NK-92 (cell line): ENCODE measurements around the gene WDFY4.

ENCODE experiments used
- DNase-seq: peaks from one replicate; lab custom pipeline; 2025; ENCODE audit not compliant: unreplicated experiment; lab: John Stamatoyannopoulos, UW

The WDFY4 gene

DNA sequence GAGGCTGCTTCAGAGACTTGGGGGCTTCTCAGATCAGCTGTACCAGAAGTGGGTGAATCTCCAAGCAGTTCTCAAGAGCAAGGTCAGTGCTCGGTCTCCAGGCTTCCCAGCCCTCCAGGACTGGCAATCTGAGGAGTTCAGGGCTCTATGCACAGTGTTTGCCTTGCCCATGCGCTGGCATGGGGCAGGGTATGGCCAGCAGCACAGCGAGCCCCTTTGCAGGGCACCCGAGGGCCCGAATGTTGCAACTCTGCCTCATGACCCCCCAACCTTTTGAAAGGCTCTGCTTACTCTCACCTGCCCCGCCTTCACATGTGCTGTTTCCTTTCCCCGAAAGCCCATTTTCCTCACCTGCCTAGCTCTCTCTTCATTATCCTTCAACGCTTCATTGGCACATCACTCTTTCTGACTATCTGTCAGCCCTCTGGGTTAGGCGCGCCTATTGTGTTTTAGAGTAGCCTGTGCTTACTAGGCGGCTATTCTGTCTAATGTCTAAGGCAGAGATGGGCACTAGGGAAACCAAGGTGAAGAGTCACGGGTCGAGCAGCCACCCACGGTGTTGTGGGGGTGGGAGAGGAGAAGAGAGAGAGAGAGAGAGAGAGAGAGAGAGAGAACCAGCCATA is 83.6 kb downstream of the WDFY4 start:
- no peak for DNase-seq

DNA sequence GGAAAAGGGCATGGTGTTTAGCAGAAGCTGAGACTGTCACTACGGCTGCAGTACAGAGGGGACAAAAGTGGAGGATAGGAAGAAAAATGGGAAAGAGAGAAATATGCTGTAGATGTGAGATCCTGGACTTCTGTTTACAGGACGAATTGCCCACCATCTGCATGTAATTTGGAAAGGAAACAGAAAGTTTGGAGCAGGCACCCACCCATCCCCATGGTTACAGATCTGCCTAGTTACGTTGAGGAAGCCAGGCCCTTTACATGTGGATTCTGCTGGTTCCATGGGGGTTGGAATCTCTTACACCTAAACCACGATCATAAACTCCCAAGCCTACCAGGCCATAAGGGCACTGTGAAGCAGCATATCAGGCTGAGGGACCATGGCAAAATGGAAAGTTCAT is 84.3 kb downstream of the WDFY4 start:
- DNase-seq, result no peak

DNA sequence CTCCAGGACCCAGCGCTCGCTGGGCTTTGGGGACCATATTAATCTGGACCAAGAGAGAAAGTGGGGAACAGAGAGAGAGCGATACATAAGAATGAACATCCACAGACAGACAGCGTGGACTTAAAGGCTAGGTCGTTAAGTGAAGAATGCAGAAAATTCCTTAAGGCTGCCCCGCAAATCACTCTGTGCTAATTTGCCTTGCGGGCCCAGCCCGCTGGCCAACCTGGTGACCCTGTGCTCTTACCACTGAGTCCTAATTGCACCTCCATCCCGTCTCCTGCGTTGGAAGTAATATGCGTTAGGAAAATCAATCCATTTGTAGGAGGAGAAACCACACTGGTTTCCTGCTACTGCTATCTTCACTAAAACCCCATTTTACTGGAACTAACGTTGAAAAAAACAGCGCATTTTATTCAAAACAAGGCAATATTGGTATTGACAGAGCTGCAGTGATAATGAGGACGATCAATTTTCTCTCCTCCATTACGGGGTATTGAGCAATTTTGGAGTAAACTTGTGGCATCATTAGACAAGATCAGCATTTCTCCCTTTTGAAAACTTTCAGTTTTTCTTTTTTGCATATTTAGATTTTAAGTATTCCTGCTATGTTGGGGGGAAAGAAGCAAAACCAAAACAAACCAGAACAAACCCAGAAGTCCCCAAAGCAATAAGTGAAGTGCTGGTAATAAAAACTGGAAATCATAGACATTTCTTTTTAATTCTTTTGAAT is 85.2 kb downstream of the WDFY4 start:
- no peak for DNase-seq

DNA sequence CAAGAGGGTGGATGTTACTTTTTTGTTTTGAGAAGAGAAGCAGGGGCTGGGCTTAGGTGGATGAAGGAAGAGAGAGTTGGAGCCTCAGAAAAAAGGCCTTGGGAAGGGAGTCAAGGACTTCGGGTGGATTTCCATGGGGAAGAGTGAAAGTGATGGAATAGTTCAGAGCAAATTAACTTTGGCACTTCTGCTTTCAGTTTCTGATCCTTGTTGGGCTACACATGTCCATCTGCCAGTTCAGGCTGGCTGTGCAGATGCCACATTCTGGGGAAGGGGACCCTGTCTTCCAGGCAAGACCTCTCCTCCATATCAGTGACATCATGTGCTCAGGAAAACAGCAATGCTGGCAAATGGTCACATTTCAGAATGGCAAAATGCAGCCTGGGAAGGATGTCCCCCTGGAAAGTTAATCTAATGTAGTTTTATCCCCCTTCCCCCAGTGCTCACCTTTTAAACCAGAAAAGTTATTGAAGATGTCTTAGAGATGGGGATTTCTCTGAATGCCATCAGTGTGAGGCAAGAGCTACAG is 86.0 kb downstream of the WDFY4 start:
- DNase-seq, result no peak

DNA sequence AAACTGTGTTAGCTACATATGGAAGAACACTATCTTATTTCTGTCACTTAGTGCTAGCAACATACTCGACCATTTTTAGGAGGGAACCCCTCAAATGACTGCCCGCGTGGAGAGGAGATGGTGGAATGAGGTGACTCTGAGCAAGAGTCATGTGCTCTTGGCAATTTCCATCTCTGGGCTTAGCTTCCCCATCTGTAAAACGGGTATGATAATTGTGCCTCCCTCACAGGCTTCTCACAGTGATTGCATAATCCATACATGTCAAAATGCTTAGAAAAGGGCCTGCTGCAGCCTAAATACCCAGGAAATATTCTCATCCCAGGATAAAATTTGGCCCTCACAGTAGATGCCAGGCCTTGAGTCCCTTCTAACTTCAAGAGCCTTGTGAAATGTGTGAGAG is 86.6 kb downstream of the WDFY4 start:
- DNase-seq, result no peak

DNA sequence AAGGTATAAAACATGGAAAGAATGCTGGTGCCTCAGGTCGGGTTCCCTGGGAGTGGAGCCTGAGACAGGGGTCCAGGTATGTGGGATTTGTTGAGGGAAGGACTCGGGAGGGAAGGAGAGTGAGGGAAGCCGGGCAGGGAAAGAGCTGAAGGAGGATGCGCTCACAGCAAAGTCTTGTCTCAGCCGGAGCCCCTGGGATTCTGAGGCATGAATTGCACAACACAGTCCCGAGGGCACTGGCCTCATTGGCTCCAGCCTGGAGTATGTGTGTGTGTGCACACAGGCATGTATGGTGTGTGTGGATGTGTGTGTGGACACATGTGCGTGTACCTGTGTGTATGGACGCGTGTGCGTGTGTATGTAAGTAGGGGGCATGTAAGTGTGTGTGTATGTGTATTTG is 87.4 kb downstream of the WDFY4 start:
- no peak for DNase-seq

DNA sequence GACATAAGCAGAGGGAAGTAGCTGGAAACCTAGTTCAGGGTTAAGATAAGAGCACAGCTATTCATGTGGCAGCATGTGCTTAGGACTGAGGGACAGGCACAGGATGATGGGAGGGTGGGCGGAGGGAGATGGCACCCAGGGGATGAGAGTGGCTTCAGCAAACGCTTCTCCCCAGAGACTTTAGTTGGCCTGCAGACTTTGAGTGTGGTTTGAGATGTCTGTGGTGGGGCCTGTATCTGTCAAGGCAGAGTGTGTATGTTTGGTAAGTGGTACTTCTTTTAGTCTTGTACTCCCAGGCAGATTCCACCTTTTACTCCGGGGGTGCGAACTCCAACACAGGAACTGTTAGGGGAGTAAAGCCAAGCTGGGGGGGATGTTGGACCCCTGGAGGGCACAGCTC is 88.9 kb downstream of the WDFY4 start:
- no peak for DNase-seq

DNA sequence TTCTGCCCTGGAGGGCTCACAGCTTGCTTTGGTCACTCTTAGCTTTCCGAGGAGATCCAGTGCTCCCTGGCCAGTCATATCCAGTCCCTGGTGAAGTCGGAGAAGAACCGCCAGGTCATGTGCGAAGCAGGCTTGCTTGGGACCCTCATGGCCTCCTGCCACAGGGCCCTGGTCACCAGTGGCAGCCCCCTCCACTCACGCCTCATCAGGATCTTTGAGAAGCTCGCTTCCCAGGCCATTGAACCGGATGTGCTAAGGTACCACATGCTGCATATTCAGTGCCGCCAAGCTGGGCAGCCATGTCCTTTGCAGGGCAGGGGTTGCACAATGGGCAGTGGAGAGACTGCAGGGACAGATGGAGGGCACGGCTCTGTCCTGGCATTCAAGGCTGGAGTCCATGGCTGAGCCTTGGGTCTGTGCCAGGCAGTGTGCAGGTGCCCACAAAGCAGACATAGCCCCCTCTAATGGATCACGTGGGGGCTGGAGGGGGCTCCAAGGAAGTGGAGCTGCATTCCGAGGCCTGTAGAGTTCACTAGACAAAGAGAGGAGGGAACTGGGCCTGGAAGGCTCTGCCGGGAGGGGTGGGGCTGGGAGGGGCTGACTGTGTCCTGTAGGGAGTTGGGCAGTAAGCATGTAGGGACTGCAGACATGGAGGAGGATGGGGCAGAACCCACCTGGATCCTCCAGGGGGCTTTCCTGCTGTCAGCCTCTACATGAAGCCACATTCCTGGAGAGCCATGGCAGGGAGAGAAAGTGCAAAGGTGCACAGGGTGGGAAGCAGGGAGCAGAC is 89.9 kb downstream of the WDFY4 start:
- DNase-seq, result no peak

DNA sequence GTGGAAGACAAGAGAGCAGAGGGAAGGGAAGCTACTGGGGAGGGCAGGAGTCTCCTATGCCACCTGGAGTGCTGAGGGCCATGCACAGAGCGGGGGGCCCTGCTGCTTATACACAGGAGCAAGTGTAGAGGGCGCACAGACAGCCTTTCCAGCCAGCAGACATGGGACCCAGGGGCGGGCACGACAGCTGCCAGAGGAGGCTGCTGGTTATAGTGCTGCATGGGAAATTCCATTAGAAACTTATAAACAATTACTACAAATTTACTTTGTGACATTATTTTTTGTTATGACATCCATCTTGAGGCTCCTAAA is 90.5 kb downstream of the WDFY4 start:
- DNase-seq, result no peak

DNA sequence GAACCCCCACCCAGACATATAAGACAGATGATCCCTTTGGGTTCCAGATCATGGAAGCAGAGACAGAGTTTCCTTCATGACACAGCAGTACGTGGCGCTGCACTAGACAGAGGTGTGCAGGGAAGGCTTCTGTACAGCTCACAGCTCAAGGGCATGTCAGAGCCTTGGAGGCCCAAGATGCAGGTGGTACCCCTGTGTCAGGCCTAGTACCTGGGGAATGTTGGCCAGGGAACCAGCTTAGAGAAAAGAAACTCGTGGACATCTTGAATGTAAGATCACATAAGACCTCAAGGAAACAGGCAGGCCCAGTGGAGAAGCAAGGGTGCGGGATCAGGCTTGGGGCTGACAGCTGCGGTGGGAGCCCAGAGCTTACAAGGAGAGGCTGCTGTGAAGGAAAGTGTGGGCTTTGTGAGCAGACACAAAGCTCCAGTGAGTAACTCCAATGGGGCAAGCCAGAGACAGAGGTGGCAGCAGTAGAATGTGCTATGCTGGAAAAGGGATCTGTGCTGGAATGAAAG is 91.4 kb downstream of the WDFY4 start:
- no peak for DNase-seq

DNA sequence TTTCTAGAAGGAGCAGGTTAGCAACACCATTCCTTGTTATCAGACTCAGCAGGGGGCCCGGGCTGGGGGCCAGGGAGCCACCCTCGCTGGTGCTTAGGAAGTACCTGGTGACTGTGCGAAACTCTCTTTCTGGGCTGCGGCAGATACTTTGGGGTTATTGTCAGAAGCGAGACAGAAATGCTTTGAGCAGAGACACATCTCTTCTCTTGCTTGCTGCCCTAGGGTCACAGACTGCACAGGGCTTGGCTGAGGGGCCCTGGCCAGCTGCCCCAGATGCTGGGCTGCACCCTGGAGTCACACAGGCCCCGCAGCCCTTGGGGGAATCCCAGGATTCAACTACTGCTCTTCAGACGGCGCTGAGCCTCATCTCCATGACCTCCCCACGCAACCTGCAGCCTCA is 91.9 kb downstream of the WDFY4 start:
- DNase-seq, result no peak

DNA sequence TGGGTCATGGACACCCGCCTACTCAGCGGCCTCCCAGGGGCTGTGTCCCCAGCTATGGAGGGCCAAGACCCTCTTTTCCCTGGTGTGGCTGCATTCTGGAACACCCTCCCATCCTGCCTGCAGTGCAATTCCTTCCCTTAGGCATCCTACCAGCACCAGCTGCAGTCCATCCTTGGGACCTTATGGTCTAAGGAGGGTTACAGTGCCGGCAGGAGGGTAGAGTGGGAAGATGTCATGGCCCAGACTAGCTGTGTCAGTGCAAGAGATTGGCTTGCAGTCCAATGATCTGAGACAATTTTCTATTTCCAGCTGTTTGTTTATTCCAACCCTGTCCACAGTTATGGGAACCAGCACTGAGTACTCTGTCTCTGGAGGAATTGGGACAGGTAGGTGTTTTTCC is 92.4 kb downstream of the WDFY4 start:
- no peak for DNase-seq

DNA sequence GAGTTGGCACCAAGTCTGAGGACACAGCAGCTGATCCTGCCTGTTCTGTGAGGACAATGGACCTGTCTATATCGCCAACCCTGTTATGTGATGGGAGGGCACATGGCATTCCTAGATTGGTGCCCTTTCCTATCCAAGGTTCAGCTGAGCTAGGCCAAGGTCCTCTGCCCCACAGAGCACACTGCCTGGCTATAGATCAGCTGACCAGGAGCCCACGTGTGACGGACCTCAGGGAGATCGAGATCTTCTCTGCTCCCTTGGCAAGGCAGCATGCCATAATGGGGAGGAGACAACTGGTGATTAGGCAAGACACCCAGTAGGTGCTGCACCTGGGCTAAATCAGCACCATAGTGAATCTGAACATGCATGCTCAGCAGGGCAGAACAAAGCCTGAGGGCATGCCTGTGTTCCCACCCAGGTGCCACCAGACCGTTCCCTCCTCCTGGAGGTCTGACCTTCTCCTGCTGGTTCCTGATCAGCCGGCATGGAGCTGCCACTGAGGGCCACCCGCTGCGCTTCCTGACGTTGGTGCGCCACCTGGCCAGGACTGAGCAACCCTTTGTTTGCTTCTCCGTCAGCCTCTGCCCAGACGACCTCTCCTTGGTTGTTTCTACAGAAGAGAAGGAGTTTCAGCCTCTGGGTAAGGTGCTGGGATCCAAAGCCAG is 93.7 kb downstream of the WDFY4 start:
- no peak for DNase-seq

DNA sequence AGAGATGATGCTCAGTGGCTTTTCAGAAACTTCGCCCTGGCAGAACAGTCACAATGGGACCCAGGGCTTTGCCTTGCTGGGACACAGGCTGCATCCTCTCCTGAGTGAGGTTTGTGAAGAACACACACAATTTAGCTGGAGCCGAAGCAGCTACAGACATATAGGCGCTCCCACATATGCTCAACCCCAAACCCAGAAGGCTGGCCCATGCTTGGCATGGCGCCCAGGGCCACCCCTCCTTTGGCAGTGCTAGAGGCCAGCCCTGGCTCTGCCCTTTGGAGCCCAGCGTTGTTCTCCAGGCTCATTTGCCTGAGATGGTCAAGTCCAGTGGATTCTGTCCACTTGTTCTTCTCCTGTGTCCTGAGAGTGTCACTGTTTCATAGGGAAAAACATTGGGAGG is 94.4 kb downstream of the WDFY4 start:
- no peak for DNase-seq

DNA sequence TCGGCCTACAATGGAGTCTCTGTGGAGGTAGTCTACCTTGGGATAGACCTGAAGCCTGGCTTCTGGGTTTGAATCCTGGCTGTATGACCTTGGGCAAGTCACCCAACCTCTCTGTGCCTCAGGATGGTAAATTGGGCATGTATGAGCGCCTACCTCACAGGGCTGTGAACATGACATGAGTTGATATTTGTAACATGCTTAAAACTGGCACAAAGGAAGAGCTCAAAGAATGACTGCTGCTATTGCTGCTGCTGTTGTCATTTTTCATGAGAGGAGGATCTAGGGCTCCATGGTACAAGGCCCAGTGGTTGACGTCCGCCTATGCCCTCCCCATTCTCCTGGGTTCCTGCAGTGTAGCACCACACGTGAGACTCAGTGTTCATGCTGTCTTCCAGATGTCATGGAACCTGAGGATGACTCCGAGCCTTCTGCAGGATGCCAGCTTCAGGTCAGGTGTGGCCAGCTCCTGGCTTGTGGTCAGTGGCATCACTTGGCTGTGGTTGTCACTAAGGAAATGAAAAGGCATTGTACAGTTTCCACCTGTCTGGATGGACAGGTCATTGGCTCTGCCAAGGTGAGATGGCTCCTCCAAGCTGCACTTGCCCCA is 95.0 kb downstream of the WDFY4 start:
- DNase-seq, result no peak

DNA sequence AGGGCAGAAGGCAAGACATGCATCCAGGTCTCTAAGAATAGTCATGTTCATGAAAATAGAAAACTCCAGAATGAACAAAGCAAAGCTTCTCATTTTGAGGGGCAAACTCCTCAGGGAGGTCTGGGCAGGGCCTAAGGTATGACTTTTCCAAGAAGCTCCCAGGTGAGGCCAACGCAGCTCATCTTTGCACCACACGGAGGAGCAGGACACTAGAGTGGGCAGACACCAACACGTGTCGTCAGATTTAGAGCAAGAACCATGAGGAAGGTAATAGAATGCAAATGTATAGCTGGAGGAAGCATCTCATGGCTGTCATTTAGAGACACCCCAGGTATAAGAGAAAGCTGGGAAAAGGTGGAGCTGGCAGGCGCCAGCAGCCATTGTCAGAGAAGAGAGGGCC is 95.7 kb downstream of the WDFY4 start:
- no peak for DNase-seq

DNA sequence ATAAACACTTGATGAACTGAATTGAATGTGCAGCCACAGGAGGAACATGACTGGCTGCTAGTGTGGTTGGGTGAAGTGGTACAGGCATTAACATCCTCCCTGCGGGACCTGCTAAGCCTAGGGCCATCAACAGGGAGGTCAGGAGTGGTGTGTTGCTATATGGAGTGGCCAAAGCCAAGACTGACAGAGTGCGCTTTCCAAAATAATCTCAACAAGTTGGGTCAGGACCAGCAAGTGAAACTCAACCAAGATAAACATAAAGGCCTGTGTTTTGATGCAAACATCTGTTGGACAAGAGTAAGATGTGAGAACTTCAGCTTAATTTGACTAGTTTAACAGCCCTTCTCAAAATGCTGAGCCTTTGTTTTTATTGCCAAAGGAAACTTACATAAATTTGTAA is 97.7 kb downstream of the WDFY4 start:
- no peak for DNase-seq

DNA sequence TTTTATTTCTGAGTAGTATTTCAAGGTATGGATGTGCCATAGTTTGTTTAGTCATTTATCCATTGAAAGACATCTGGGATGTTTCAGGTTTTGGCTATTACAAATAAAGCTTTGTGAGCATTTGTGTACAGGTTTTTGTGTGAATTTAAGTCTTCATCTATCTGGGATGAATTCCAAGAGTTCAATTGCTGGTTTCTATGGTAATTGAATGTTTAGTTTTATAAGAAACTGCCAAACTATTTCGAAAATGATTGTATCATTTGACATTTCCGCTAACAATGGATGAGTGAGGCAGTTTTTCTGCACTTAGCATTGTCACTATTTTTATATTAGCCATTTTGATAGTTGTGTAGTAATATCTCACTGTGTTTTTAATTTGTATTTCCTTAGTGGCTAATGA is 99.4 kb downstream of the WDFY4 start:
- DNase-seq, result no peak

DNA sequence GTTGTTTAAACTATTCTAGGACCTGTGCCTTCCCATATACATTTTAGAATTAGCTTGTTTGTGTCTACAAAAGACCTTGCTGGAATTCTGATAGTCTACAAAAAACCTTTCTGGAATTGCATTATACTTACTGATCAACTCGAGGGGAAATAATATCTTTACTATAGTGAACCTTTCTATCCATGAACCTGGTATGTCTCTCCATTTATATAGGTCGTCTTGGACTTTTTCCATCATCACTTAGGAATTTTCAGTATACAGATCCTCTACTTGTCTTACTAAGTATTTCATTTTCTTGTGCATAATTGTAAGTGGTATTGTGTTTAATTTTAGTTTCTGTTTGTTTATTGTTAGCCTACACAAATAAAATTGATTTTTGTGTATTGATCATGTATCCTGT is 101.1 kb downstream of the WDFY4 start:
- DNase-seq, result no peak

DNA sequence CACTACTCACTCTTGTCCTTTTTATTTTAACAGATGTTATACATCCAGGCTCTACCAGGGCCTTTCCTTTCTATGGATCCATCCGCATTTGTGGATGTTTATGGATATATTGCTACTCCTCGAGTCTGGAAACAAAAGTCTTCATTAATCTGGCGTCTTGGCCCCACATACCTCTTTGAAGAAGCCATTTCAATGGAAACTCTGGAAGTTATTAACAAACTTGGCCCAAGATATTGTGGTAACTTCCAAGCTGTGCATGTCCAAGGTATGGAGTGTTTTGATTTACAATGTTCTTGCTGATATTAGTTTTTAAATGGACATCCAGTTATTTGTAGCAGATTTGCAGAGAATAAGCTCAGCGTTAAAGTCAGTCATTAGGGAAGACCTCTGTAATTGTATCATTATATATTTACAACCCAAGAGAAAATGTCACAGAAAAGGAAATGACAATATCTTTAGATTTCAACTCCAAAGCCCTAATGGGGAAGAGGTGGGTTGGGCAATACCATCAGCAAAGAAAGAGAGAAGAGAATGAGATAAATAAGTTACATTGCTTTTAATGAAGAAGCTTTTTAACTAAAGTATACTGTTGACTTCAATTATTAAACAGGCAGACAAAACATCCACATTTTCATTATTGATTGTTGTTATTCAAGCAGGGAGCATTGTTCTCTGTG is 102.1 kb downstream of the WDFY4 start:
- DNase-seq, result no peak

DNA sequence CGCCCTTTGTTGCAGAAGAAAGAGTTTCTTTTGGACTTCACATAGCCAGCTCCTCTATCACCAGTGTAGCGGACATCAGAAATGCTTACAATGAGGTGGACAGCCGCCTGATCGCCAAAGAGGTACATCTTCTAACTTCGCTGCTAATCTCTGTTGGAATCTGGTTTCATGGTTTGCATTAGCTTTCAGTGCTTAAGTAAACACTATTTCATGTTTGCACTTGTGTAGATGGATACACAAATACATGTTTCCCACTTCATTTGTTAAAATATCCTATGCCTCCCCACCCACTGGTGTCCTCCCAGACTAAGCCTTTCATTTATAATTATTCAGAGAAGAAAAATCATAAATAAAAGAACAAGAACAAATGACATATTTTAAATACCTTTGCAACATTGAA is 103.9 kb downstream of the WDFY4 start:
- no peak for DNase-seq
